Measurements from ENCODE around the gene AXIN1.

DNA sequence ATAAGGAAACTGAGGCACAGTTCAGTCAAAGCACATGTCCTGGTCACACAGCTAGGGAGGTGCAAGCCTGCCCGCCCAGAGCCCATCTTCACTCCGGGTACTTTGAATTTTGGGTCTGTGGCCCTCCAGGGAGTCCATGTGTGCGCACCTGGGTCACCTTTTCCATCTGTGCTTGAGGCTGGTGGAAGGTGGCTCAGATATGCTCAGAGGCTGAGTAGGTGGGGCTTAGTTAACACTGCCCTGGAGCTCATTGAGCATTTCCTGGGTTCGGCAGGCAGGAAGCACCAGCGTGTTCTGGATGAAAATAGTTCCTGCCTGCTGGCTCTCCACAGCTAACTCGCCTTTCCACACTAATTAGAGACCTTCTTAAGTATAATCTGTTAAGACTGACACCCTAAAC is 98.7 kb downstream of the AXIN1 start:
- TF ChIP-seq, protein P1, sequence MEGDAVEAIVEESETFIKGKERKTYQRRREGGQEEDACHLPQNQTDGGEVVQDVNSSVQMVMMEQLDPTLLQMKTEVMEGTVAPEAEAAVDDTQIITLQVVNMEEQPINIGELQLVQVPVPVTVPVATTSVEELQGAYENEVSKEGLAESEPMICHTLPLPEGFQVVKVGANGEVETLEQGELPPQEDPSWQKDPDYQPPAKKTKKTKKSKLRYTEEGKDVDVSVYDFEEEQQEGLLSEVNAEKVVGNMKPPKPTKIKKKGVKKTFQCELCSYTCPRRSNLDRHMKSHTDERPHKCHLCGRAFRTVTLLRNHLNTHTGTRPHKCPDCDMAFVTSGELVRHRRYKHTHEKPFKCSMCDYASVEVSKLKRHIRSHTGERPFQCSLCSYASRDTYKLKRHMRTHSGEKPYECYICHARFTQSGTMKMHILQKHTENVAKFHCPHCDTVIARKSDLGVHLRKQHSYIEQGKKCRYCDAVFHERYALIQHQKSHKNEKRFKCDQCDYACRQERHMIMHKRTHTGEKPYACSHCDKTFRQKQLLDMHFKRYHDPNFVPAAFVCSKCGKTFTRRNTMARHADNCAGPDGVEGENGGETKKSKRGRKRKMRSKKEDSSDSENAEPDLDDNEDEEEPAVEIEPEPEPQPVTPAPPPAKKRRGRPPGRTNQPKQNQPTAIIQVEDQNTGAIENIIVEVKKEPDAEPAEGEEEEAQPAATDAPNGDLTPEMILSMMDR (IDR thresholded peaks at IDR 0.05): no peak
- no peak for TF ChIP-seq POLR2A (IDR thresholded peaks at IDR 0.05)

All from thyroid gland (tissue), 4 donors.